T-helper 1 cell treated with Interleukin-12 subunit alpha and Interleukin-12 subunit beta and Interleukin-4 antibody, amounts not matched to agents 30 μg/mL and 1 μg/mL, for 36 hours (primary cell): ENCODE data around the gene KCNF1.

Experiments used
- H3K27ac Mint-ChIP-seq: one replicate; pipeline ENCODE4 v1.8.0; 2021; ENCODE audit warnings: mild to moderate bottlenecking, mixed read lengths
- H3K27me3 Mint-ChIP-seq: one replicate; pipeline ENCODE4 v1.8.0; 2021; ENCODE audit warnings: low read depth, mixed read lengths
- H3K36me3 Mint-ChIP-seq: one replicate; pipeline ENCODE4 v1.8.0; 2021; ENCODE audit warnings: low read depth, mixed read lengths
- H3K4me1 Mint-ChIP-seq: one replicate; pipeline ENCODE4 v1.8.0; 2021; ENCODE audit warnings: low read depth, mixed read lengths
- H3K4me3 Mint-ChIP-seq: one replicate; pipeline ENCODE4 v1.8.0; 2021; ENCODE audit warnings: mild to moderate bottlenecking, moderate library complexity, mixed read lengths
- H3K9me3 Mint-ChIP-seq: one replicate; pipeline ENCODE4 v1.8.0; 2021; ENCODE audit warnings: mixed read lengths

Gene KCNF1

DNA sequence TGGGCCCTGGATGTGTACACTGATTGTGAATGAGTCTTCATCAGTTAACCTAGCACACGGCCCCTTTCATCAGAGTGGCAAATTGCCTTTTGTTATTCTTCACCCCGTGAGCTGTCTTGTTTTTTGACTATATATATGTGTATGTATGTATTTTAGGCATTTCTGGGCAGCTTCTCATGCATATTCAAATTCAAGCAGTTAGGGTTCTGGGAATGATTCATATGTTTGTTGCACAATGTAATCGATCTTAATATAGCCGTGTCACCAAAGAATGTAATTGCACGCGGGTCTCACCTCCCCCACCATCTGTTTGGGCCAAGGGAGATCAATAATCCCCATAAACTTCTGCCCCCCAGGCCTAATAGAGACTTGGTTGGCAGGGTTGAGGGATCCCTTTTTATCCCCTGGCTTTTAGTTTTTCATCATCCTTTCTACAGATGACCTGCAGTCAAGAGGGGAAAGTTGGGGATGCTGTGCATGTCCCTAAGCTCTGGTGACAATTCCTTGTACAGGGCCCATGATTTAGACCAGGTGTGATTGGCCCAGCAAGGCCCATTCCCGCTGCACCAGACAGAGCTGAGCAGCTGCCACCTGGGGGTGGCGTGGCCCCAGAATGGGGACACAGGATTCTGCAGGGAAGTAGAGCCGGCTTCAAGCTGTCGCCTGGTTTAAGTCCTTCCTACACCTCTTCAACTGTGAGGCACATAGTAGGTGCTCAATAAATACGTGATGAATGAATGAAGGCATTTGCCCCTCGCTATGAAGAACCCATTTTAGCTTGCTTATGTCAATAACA lies 19.2 kb downstream of the KCNF1 start:
- Mint-ChIP-seq H3K27me3 (peaks cover 7% of the 10 kb centered on the region), H3K4me1 (no peaks in the 10 kb centered on the region), H3K9me3 (no peaks in the 10 kb centered on the region), H3K36me3 (no peaks in the 10 kb centered on the region), H3K27ac (no peak overlapping the region), H3K4me3 (no peak overlapping the region)

DNA sequence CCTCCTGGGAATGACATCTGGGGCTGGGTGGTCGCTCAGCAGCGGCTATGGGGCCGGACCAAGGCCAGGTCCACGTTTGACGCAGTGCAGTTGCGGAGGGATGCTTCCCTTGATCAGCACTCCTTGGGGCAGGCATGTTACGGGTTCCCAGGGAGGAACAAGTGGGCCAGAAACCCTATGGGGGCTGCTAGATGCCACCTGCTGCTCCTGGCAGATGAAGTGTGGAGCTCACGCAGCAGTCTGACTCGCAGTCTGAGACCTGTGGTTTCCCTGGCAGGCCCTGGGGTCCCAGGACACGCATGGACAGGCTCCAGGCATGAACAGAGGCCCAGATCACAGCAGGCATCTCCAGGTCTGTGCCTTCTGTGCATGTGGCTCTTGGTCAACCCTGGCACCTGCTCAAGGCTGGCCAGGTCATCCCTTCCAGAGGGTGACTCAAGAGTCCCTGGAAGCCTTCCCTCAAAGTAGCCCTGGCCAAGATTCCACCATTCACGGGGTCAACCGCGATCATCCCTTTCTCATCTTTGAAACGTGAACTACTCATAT lies 20.0 kb downstream of the KCNF1 start:
- no peaks in the 10 kb centered on the region for H3K36me3 Mint-ChIP-seq
- H3K9me3 Mint-ChIP-seq = no peaks in the 10 kb centered on the region
- peaks cover 7% of the 10 kb centered on the region for H3K27me3 Mint-ChIP-seq
- H3K27ac Mint-ChIP-seq = no peak overlapping the region
- no peaks in the 10 kb centered on the region for H3K4me1 Mint-ChIP-seq
- H3K4me3 Mint-ChIP-seq = no peak overlapping the region

DNA sequence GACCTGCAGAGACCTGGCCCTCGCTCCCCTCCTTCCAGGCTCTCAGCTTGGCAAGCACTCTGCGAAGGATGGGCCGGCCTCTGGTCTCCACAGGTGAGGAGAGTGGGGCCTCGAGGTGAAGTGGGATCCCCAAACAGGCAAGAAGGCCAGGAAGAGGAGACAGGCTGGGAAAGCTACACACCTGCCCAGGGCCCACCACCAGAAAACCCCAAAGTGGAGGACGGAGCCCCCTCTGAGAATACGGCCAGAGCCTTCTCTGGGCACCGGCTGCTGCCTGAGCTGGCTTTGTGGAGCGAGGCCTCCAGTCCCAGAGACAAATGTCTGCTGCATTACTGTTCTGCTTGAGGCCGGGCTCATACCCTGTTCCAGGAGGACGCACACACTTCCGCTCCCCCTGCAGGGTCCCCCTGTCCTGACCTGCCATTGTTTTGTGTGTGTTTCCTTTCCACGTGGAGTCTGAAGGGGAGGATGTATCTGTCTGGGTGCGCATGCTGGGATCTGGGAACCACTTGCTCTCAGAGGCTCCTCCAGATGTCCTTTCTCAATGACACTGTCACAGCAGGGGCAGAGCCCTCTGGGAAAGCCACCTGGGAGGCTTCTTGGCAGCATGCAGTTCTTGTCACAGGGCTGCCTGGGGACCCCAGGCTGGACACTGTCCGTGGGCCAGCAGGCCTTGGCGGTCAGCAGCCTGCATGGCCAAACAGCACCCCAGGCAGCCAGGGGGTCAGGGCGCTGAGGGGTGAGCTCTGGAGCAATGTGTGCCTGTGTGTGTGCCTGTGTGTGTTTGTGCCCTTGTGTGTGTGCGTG lies 20.8 kb downstream of the KCNF1 start:
- Mint-ChIP-seq H3K27me3 (peaks cover 7% of the 10 kb centered on the region), H3K36me3 (no peaks in the 10 kb centered on the region), H3K4me3 (no peak overlapping the region), H3K27ac (no peak overlapping the region), H3K4me1 (no peaks in the 10 kb centered on the region), H3K9me3 (no peaks in the 10 kb centered on the region)

DNA sequence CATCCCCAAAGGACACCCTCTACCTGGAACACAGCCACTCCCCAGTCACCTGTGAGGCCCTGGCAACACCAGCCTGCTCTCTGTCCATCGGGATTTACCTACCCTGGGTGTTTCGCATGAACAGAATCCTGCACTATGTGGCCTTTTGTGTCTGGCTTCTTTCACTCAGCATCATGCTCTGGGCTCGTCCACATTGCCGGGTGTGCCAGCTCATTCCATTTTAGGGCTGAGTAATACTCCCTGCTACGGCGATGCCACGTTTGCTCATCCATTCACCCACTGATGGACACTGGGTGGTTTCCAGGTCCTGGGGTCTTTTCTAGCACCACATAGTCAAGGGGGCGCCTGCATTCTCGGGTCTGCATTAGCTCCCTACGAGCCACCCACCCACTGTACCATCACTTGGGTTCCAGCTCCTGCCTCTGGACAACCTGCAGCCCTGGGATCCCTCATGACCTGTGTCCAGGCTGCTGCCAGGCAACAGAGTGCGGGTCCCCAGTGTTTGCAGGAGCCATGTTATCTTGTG lies 22.0 kb downstream of the KCNF1 start:
- no peak overlapping the region for H3K4me3 Mint-ChIP-seq
- no peak overlapping the region for H3K27ac Mint-ChIP-seq
- no peaks in the 10 kb centered on the region for H3K4me1 Mint-ChIP-seq
- H3K9me3 Mint-ChIP-seq = peaks cover 1% of the 10 kb centered on the region
- H3K36me3 Mint-ChIP-seq = no peaks in the 10 kb centered on the region
- peaks cover 5% of the 10 kb centered on the region for H3K27me3 Mint-ChIP-seq

DNA sequence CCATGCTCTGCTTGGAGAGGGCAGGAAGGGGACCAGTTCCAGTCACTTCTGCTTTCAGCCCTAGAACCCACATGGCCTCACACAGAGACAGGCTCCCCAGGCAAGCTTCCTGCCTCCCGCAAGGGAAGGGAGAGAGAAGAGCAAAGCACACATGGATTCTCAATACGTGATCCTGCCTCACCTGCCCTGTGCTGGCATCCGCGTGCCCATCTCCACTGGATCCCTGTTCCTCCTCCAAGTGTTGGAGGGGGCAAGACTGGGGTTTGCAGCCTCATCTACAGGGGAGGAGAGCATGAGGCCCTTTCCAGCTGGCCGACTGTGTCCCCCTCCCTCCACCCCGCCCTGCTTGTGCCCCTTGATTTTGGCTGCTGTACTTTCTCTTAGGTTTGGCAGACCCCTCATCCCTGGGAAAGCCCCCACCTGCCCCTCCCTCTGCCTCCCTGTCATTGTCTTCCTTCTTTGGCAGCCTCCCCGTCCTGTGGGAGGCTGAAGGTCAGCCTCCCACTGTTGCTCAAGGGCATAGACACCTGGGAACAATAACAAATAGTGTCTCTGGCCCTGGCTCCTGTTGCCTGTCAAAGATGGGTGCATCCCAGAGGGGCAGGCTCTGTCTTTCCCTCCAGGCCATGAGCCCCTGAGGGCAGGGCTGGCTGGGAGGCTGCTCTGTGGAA lies 22.7 kb downstream of the KCNF1 start:
- peaks cover 8% of the 10 kb centered on the region for H3K9me3 Mint-ChIP-seq
- H3K4me1 Mint-ChIP-seq = no peaks in the 10 kb centered on the region
- H3K36me3 Mint-ChIP-seq = no peaks in the 10 kb centered on the region
- H3K27me3 Mint-ChIP-seq = no peaks in the 10 kb centered on the region
- no peak overlapping the region for H3K4me3 Mint-ChIP-seq
- H3K27ac Mint-ChIP-seq = no peak overlapping the region

DNA sequence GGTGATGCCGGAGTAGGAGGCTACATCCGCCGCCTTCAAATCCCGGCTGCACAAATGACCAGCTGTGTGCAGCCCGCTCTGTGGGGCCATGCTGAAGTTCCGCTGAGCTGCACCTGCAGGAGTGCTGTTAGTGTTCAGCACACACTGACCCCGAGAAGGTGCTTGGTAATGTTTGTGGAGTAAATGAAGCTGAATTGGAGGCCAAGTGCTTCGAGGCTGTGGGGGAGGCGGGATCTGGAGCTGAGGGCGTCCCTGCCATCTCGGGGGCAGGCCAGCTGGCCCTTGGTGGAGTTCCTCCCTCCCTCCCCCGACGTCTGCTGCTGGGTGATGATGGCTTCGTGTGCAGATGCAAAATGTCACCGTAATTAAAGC lies 23.2 kb downstream of the KCNF1 start:
- H3K36me3 Mint-ChIP-seq = no peaks in the 10 kb centered on the region
- H3K27me3 Mint-ChIP-seq = no peaks in the 10 kb centered on the region
- H3K27ac Mint-ChIP-seq = no peak overlapping the region
- H3K4me1 Mint-ChIP-seq = no peaks in the 10 kb centered on the region
- no peak overlapping the region for H3K4me3 Mint-ChIP-seq
- peaks cover 10% of the 10 kb centered on the region for H3K9me3 Mint-ChIP-seq

DNA sequence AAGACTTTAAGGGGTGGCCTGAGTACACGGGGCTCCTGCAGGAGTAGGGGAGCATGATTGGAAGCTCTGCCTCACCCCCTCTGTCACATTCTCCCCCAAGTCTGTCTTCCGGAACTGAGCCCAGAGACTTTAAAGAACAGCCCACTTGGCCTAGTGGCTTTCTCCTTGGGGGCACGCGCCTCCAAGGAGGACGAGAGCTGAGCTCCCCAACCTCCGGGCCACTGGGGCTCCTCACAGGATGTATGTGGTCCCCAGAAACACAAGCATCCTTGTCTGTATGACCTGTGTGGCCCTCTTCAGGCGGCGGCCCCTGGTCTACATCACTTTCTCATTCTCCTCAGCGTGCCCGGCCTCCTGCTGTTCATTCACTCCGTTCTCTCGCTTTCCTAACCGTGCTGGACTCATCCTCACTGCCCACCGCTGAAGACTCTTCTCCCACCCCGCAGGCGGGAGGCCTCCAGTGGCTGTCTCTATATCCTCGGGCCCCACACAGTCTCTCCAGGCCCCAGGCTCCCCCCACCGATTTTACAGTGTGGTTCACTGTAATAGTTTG lies 23.7 kb downstream of the KCNF1 start:
- Mint-ChIP-seq H3K4me1 (no peaks in the 10 kb centered on the region), H3K27me3 (no peaks in the 10 kb centered on the region), H3K4me3 (no peak overlapping the region), H3K27ac (no peak overlapping the region), H3K9me3 (peaks cover 10% of the 10 kb centered on the region), H3K36me3 (no peaks in the 10 kb centered on the region)

DNA sequence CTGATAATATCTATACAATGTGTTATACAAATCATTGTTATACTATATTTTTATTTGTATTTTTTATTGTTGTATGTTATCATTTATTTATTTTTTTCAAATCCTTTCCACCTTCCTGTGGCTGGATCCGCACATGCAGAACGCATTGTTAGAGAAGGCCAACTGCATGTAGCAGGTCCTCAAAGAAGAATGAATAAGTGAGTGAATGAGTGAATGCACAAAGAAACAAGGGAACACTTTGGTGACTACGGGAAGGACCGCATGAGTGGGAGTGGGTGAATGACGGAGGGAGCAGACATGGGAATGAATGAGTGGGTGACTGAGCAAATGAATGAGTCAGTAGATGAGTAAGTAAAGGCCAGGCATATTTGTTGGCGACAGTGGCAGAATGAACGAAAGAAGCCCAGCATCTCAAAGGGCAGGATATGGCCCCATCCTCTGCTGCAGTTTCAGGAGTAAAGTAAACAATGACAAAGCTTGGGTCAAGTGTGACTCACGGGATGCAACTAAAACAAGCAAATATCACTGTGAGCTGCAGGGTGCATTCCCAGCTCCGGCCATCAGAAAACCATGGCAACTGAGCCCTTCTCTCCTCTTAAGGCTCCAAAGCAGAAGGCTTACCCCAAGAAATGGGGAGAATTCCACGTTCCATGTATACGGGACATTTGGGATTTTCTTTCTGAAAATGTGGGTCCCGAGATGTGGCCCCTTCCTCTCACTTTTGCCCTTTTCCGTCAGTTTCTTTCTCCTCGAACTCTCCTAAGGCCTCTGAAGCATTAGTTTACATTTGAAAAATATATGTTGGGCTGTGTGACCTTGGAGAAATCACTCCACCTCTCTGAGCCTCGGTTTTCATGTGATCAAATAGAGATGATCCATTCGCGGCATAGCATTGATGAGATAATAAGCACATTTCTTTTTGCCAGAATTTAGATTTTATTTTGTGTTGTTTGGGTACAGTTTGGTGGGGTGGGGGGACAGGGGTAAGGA lies 24.5 kb downstream of the KCNF1 start:
- H3K27me3 Mint-ChIP-seq = no peaks in the 10 kb centered on the region
- H3K27ac Mint-ChIP-seq = no peak overlapping the region
- H3K9me3 Mint-ChIP-seq = peaks cover 10% of the 10 kb centered on the region
- H3K4me3 Mint-ChIP-seq = no peak overlapping the region
- H3K4me1 Mint-ChIP-seq = no peaks in the 10 kb centered on the region
- no peaks in the 10 kb centered on the region for H3K36me3 Mint-ChIP-seq

DNA sequence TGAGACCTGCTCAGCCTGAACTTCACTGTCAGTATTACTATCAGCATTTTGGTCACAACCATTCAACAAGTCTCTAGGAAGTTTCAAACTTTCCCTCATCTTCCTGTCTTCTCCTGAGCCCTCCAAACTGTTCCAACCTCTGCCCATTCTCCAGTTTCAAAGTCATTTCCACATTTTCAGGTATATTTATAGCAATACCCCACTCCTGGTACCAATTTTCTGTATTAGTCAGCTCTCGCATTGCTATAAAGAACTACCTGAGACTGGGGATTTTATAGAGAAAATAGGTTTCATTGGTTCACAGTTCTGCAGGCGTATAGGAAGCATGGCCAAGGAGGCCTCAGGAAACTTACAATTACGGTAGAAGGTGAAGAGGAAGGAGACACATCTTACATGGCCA lies 27.3 kb downstream of the KCNF1 start:
- H3K36me3 Mint-ChIP-seq = no peaks in the 10 kb centered on the region
- H3K27me3 Mint-ChIP-seq = no peaks in the 10 kb centered on the region
- H3K4me3 Mint-ChIP-seq = no peak overlapping the region
- peaks cover 10% of the 10 kb centered on the region for H3K9me3 Mint-ChIP-seq
- H3K27ac Mint-ChIP-seq = no peak overlapping the region
- H3K4me1 Mint-ChIP-seq = no peaks in the 10 kb centered on the region

DNA sequence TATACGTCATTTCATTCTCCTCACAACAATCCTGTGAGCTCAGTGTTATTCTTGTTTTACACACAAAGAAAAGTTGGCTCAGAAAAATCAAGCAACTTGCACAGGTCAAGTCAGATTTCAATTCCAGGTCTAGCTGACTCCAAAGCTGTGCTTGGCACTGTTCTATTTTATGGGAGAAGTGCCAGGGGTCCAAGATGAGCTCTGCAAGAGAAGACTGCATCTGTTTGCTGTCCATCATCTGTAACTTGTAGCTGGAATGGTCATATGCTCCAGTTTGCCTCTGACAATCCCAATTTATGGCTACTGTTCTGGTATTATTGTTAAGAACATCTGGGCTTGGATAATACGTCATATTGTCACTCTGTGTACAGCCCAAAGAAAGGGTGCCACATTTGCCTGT lies 28.9 kb downstream of the KCNF1 start:
- Mint-ChIP-seq H3K27me3 (no peaks in the 10 kb centered on the region), H3K36me3 (no peaks in the 10 kb centered on the region), H3K4me1 (no peaks in the 10 kb centered on the region), H3K4me3 (no peak overlapping the region), H3K9me3 (peaks cover 14% of the 10 kb centered on the region), H3K27ac (no peak overlapping the region)

DNA sequence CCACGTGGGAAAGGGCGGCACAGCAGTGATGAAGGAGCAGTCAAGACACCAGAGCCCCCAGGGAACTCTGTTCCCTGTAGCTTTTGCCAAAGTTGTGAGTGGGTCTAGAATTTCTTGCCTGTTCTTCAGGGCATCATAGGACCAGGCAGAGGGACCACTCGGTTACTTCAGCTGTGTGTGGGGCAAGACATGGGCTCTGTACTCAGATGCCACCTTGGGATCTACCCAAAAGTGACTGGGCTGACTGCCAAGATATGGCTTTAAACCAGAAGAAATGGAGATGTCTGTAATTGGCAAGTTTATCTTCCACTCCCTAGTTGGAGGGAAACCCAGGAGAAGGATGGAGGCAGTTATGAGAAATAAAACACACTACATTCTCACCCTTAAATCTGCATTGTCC lies 29.6 kb downstream of the KCNF1 start:
- Mint-ChIP-seq H3K9me3 (peaks cover 14% of the 10 kb centered on the region), H3K4me1 (no peaks in the 10 kb centered on the region), H3K27me3 (peaks cover under 1% of the 10 kb centered on the region), H3K4me3 (no peak overlapping the region), H3K27ac (no peak overlapping the region), H3K36me3 (no peaks in the 10 kb centered on the region)

DNA sequence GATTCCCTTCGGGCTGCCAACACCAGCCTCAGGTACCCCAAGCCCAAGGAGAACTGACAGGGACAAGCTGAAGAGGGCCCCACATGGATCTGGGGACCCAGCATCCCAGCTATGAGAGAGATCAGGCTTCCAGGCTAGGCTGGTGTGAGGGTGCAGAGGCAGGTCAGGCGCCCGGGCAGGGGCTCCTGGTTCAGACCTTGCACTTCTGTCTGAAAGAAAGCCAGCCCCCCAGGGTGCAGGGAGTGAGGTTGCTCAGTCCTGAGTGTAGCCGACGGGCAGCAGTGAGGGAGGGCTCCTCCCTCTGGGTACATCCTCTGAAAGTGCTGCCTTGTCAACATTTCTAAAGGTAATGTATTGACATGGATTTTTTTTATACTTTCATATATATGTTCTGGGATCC lies 33.1 kb downstream of the KCNF1 start:
- Mint-ChIP-seq H3K27ac (no peak overlapping the region), H3K9me3 (peaks cover 4% of the 10 kb centered on the region), H3K27me3 (peaks cover 12% of the 10 kb centered on the region), H3K4me1 (no peaks in the 10 kb centered on the region), H3K36me3 (no peaks in the 10 kb centered on the region), H3K4me3 (no peak overlapping the region)

DNA sequence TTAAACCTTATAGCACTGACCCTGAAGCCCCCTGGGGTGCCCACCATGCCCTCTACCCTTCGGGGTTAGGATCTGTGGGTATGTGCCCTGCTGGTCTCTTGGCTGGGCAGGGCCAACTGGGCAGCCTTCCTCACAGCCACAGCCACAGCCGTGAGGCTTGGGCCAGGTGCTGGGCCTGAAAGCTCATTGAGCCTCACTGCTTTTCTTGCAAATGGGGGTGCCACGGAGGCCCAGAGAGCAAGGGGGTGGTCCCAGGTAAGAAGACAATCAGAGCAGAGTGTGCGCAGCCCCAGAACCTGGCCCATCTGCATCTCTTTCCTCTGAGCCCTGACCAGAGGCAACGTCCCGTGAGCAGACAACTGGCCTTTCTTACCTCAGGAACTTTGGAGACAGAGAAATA lies 34.7 kb downstream of the KCNF1 start:
- H3K9me3 Mint-ChIP-seq = peaks cover 4% of the 10 kb centered on the region
- H3K36me3 Mint-ChIP-seq = no peaks in the 10 kb centered on the region
- H3K27me3 Mint-ChIP-seq = peaks cover 15% of the 10 kb centered on the region
- H3K4me1 Mint-ChIP-seq = no peaks in the 10 kb centered on the region
- H3K27ac Mint-ChIP-seq = no peak overlapping the region
- no peak overlapping the region for H3K4me3 Mint-ChIP-seq
